Measurements from ENCODE around the gene NSUN7. TPM values are rescaled to one million over a fixed set of nuclear protein-coding genes. Genes with fewer than 3 reads are reported as not detected.
"Not testable (repeated sequence)": the region's sequence is repeated elsewhere in the genome, so short reads cannot be mapped to it uniquely, and the experiment has no call there.

The NSUN7 gene, protein sequence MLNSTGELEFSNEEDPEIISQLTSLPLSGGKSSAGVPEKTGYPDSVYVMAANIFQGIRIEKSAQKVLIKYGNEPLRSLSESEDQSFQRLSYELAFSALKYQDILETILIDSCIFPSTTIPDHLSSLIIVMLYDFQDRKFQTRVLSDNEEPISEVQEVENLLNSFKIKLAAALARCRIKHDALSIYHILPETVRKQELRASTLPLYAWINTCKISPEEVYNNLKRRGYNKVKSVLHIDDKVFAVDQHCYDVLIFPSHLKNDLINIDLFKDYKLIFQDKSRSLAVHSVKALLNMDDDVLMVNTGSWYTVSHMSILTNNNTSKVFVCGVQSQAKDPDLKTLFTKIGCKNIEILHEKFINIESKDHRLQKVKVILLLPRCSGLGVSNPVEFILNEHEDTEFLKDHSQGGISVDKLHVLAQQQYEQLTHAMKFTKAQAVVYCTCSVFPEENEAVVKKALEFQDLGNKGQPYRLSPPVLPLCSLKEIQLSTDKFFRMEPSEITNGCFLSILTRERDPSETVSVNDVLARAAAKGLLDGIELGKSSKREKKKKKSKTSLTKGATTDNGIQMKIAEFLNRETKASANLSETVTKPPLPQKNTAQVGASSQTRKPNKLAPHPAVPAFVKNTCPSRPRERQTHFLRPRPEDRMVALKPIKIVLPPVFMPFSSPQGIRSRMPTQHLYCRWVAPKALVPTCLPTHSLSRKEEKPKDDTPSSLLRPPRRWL
- polyA plus RNA-seq (ENCODE audit: insufficient read length in 4 of 4): 10 to 100 TPM; 11.2 to 19.7 (median 13.7) TPM

DNA sequence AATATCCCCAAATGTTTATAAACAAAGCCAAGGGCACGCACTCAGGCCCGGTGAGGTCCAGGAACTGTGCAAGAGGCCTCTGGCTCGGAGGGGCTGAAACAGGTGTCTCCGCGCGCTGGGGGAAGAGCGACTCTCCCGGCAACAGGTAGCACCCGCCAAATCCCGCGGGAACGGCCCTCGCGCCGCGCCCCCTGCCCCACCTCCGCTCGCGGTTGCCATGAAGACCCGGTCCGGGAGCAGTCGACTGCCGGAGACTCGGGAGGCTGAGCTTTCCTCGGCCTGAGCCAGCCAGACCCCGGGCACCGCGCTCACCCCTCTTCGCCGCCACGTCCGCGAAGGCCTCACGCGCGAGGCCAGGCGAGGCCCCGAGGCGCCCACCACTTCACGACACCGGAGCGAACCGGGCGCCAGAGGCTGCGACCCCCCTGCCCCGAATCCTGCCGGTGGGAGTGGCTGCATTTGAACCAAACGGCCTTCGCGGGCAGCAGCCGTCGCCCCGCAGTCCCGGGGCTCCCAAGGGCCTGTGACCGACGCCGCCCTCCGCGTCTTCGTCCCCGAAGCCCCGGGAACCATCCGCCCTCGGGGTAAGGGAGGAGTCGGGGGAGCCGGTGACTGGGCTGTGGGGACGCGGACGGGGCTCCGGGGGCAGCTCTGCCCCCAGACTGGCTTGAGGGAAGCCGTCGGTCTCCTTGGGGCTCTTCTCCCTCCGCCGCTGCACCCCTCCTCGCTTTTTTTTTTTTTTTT lies at the start of gene NSUN7:
TSS of gene NSUN7 (plus strand) at position 239 of the 744 bp plus-strand sequence. CDS start 739 bp downstream, outside the sequence.
- peak; percentile 50 to 77 (median 66) for DNase-seq (ENCODE audit: low read depth in 4 of 4, low spot score in 2 of 4)

DNA sequence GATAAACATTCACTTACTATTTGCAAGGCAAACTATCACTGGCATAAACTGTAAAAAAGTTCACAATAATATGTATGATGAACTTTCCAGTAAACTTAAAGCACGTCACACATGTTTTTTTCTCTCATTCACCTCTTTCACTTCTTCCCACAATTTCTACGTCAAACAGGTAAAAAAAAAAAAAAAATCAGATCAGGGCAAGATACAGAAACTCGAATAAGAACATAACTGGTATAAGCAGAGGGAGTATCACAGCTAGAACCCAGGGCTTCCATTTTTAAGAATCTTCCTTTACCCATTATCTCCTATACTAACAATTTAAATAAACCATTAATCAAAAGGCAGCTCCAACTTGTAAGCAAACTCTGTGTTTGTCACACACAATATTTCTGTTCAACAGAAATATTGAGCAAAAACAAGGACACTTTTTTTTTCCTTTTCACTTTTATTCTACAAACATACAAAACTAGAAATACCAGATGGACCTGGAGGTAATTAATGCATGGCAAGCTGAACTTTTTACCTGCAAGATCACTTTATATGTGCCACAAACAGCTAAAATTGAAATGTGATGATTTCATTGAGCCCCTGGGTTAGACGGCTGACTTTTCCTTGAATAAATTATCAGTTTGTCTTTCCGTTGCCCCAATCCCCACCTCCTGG lies 47.5 kb upstream of the NSUN7 start:
- no peak for DNase-seq (ENCODE audit: low read depth in 4 of 4, low spot score in 2 of 4)

DNA sequence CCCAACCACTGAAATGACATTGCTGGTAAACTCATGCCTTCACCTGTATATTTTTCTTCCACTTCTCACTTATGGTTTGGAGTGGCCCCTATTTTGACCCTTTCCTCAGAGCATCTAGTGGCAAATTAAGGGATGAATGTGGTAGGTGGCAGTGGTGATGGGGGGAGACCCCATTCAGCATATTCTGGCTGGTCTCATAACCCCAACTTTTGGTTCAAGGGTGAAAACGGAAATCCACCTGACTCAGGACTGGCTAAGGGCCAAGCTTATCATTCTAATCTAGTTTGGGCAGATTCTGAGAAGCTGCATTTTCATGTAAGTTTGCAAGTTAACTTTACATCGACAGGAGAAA lies 47.0 kb upstream of the NSUN7 start:
- DNase-seq (ENCODE audit: low read depth in 4 of 4, low spot score in 2 of 4): no peak

DNA sequence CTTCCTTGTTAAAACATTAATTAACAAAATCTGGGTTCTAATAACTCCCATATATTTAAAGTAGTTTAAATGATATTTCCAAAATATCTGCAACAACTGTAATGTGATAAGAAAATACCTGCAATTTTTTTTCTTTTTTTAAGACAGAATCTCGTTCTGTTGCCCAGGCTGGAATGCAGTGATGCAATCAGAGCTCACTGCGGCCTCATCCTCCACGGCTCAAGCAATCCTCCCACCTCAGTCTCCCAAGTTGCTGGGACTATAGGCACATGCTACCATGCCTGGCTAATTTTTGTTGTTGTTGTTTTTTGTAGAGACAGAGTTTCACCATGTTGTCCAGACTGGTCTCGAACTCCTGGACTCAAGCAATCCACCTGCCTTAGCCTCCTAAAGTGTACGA lies 45.7 kb upstream of the NSUN7 start:
- no peak for DNase-seq (ENCODE audit: low read depth in 4 of 4, low spot score in 2 of 4)

DNA sequence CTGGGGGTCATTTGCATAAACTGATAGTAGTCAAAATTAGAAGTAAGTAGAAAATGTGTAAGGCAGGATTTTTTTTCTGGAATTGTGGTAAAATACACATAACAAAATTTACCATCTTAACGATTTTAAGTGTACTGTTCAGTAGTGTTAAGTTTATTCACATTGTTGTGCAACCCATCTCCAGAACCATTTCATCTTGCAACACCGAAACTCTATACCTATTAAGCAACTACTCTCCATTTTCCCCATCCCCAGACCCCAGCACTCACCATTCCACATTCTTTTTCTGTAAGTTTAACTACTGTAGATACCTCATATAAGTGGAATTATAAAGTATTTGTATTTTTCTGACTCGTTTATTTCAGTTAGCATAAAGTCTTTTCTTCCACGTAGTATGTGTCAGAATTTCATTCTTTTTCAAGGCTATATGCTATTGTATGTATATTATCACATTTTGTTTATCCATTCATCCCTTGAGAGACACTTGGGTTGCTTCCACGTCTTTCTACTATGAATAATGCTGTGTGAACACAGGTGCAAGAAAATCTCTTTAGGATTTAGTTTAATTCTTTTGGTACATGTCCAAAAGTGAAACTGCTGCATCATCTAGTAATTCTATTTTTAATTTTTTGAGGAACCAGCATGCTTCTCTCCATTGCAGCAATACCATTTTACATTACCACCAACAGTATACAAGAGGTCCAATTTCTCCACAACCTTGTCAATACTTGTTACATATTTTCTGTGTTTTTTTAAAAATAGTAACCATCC lies 39.1 kb upstream of the NSUN7 start:
- DNase-seq (ENCODE audit: low read depth in 4 of 4, low spot score in 2 of 4): no peak

DNA sequence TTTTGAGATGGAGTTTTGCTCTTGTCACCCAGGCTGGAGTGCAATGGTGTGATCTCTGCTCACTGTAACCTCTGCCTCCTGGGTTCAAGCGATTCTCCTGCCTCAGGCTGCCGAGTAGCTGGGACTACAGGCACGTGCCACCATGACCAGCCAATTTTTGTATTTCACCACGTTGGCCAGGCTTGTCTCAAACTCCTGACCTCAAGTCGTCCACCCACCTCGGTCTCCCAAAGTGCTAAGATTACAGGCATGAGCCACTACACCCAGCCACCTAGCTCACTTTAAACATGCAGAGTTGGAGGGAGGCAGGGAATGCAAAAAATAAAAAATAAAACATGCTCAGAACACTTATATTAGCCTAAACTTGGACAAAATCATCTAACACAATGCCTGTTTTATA lies 36.8 kb upstream of the NSUN7 start:
- DNase-seq (ENCODE audit: low read depth in 4 of 4, low spot score in 2 of 4): not testable (repeated sequence)

DNA sequence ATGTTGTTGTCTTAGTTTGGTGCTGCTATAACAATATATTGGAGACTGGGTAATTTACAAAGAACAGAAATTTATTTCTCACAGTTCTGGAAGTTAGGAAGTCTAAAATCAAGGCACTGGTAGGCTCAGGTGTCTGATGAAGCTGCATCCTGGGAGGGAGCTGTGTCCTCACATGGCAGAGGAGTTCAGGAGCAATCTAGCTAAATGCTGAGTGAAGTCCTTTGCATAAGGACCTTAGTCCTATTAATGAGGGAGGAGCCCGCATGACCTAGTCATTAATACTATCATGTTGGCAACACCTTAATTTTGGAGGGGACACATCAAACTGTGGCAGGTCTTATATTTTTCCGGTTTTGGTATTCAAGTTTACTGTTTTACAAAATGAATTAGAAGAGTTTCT lies 36.0 kb upstream of the NSUN7 start:
- DNase-seq (ENCODE audit: low read depth in 4 of 4, low spot score in 2 of 4): no peak

DNA sequence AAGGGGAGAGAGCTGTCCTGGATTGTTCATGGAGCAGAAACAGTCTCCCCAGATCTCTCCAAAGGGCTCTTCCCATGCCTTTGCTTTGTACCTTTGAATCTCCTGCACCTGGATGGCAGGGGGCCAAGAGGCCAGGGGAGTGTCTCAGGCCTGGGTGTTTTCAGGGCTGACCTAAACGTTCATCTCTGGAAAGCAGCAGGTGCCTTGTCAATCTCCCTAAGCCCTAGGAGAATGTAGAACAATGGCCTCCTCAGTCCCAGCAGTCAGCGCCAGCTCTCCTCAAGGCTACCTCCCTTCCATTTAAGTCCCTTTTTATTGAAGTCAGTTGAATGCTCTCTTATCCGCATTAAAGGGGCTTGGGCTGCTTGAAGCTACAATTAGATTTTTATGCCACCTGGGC lies 31.2 kb upstream of the NSUN7 start:
- no peak for DNase-seq (ENCODE audit: low read depth in 4 of 4, low spot score in 2 of 4)

DNA sequence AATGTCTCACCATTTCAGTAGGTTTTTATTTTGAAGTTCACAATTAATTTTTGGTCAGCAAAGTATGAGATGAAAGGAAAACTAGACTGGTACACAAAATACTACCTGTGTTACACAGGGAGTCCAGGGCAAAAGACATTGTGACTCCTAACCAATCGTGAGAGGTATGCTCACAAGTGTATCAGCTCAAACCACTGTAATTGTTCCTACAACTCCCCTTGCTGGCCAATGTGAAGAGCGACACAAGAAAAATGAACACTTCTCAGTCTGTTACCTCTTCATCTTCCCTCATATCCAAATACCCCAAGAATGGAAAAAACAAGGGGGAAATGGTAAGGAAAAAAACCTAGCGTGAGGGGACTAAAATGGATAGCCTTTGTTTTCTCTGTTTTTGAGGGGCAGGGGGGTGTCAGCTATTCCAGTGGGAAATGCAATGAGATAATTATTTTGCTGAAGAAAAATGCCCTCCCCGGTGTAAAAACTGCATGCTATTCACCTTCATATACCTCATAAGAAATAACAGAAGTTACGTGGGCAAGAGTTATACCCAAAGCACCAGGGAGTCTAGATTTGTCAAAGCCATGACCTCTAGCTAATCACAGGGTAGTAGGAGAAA lies 30.6 kb upstream of the NSUN7 start:
- DNase-seq (ENCODE audit: low read depth in 4 of 4, low spot score in 2 of 4): peak in 1 of 4 donors; percentile 45

DNA sequence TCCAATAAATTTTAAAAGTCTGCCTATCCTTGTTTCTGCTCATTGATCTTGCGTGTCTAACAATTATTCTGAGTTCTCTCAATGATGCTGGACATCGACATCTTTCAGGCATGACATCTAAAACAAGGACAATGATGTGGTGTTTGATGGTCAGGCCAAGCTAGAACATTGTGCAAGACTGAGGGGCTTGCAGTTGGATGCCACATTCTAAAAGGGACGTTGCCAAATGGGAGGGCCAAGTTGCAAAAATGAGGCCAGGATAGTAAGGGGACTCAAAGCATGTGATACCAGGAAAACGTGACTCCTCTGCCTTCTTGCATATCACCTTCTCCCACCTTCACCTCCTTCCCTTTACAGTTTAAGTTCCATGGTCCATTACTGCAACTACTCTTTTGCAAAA lies 29.4 kb upstream of the NSUN7 start:
- no peak for DNase-seq (ENCODE audit: low read depth in 4 of 4, low spot score in 2 of 4)

DNA sequence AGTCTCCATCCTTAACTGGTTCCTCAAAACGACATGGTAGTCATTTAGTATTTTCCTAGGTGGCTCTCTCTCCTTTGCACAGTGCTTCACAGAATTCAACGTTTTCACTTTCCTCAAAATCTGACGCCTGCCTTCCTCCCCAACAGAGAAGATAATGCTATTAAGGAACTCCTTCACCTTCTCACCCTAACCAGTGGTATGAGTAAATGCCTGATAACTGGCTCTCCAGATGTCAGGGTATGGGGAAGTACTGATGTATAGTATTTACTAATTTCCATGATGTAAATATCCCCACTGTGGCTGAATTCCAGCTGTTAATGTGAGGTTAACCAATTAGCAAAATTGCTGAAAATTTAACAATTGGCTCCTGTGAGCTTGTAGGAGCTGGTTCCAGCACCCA lies 28.8 kb upstream of the NSUN7 start:
- DNase-seq (ENCODE audit: low read depth in 4 of 4, low spot score in 2 of 4): no peak

DNA sequence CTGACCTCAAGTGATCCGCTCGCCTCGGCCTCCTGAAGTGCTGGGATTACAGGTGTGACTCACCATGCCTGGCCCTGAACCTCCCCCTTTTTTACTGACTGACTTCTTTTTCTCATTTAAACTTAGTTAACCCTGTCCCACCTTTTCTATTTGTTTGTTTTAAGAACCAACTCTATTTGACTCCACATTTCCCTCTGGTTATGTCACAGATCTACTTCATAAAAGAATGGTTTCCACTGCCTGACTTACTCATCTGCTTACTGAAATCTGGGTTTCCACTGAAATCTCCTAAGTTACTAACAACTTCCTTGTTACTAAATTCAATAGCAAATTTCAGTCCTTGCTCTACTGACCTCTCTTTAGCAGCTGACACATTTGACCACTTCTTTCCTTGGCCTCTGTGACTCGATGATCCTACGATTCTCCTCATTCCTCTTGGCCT lies 28.0 kb upstream of the NSUN7 start:
- DNase-seq (ENCODE audit: low read depth in 4 of 4, low spot score in 2 of 4): no peak

DNA sequence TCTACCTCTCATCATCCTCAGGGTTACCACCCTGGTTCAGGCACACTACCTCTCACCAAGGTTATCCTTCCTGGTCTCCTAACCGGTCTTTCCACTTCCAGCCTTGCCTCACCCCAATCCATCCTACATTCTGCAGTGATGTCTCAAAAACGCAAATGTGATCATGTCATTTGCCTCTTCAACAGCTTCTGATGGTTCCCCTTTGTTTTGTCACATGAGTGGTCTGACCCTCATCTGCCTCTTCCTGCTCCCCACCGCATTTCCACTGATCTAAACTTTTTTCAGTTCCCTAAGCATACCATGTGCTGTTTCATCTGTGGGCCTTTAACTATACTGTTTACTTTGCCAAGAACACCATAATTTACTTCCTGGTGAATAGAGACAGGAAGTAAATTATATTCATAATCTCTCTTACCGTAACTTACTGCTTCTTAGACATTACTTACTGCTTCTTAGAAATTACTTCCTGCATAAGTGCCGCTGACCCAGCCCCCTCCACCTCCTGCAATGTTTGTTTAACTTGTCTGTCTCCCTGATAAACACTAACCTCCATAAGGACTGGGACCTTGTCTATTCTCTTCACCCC lies 27.1 kb upstream of the NSUN7 start:
- DNase-seq (ENCODE audit: low read depth in 4 of 4, low spot score in 2 of 4): no peak

DNA sequence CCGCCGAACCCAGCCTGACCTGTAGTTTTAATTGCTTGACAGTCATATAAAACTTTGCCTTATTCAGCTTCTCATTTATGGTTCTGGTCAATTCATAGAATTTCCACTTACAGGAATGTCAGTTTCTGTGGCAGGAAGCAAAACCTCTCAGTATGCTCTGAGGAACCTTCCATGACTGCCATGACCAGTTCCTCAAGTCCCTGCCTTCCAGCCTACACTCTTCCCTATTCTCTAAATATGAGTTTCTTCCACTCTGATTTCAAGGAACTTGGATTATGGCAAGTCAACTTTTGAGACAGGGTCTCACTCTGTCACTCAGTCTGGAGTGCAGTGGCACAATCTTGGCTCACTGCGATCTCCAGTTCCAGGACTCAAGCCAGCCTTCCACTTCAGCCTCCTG lies 26.0 kb upstream of the NSUN7 start:
- no peak for DNase-seq (ENCODE audit: low read depth in 4 of 4, low spot score in 2 of 4)

DNA sequence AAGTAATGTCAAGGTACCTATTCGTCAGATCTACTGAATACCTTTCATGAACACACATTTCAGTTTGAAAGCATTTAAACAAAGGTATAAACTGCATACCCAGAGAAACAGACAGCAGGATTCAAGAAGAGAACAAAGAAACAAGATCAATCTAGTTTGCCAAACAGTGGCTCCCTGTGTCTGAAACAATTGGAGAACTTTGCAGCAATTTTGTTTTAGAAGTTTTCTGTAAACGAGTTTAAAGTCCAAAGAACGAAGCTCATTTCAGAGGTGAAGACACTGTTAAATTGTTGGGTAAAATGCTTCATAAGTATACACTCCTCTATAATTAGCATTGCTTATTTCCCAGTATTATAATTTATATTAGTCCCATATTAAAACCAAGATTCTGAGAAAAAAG lies 21.4 kb upstream of the NSUN7 start:
- no peak for DNase-seq (ENCODE audit: low read depth in 4 of 4, low spot score in 2 of 4)

DNA sequence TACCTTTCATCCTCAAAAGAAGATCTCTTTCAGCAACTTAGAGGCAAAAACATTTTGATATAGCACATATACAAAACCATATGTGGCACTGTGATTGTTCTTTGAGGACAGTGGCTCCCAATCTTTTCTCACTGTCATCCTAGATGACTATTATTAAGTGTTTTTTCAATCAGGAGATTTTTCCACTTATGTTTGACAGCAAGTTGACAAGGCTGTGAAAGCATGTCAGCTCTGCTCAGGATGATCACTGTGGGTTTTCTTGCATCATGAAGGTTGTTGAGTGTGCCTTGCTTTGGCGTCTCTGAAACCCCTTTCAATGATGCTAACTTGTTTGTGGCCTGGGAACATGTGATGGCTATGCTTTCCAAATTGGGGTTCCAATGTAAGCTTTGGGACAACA lies 20.2 kb upstream of the NSUN7 start:
- no peak for DNase-seq (ENCODE audit: low read depth in 4 of 4, low spot score in 2 of 4)

DNA sequence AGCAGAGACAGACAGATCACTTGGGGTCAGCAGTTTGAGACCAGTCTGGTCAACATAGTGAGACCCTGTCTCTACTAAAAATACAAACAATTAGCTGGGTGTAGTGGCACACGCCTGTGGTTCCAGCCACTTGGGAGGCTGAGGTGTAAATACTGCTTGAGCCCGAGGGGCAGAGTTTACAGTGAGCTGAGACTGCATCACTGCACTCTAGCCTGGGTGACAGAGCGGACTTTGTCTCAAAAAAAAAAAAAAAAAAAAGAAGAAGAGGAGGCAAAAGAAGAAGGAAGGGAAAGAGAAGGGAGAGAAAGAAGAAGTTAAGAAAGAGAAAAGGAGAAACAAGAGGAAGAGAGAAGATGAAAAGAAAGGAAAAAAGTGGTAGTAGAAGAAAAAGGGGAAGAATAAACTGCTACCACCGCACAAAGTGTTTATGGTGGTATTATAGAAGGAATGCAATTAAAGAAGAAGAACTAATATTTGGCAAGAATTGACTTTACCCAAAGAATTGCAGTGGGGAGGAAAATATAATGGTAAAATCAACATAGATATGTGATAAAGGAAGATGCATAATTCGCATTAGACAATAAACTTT lies 19.6 kb upstream of the NSUN7 start:
- no peak for DNase-seq (ENCODE audit: low read depth in 4 of 4, low spot score in 2 of 4)

DNA sequence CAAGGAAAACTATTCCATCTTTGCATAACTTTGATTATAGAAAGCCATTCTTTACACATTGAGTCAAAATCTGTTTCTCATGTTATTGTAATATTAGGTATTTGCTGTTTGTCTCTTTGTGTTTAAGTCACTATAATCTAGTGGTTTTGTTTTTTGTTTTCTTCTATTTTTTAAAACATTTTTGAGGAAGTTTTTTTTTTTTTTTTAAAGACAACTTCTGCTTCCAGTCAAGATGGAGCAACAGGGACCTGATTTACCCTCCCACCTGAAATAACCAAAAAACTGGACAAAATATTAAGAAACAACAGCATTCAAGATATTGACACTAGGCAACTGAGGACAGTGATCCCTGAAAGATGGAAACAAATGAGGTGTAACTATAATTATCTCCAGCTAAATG lies 18.4 kb upstream of the NSUN7 start:
- no peak for DNase-seq (ENCODE audit: low read depth in 4 of 4, low spot score in 2 of 4)

DNA sequence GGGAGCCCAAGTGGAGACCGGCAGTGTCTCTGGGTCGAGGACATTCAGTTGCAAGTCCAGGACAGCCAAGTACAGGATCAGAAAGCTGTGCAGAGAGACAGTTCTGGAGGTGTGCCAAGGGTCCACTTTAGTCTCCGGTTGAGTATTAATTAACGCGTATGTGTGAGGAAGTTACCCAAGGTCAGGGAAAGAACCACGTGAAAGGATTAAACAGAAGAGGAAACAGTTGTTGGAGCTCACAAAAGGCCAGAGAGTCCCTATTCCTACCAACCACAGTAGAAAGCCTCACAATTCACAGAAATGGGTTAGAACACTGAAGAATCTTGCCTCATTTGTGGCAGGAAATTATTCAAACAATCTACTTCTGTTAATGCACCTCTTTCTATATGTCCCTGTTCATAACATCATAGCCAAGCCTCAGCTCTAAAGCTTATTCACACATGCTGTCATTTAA lies 17.9 kb upstream of the NSUN7 start:
- DNase-seq (ENCODE audit: low read depth in 4 of 4, low spot score in 2 of 4): no peak

All from left renal cortex interstitium (tissue), 4 donors.